ENCODE results near the gene GNG8.

DNA sequence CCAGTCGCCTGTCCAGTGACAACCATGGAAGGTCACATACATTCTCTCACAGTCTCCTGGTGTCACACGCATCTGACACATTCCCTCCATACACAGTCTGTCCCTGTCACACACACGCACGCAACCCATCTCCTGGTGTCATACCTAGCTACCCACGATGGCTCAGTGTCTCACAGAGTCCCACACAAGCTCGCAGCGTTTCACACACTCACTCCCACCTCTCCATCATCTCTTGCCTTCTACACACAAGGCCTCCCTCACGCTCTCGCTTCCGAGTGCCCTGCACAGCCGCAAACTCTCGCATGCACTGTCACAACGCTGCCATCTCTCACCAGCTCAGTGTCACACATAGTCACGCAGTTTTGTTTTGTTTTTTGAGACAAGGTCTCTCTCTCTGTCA is 1.2 kb upstream of the GNG8 start:
- no peak for TF ChIP-seq POLR2A (IDR thresholded peaks at IDR 0.05; ENCODE audit: insufficient read depth in 1 of 2, low read depth in 2 of 2, low read length in 2 of 2)
- no peak for TF ChIP-seq ZBTB8A (CRISPR knock-in tag; IDR thresholded peaks at IDR 0.05; ENCODE audit: borderline replicate concordance, low read depth)
- no peak for TF ChIP-seq KDM1A (CRISPR knock-in tag; IDR thresholded peaks at IDR 0.05)
- no peak for TF ChIP-seq JUND (CRISPR knock-in tag; IDR thresholded peaks at IDR 0.05)
- no peak for TF ChIP-seq HDAC6 (IDR thresholded peaks at IDR 0.05; ENCODE audit: low read depth, low read length)
- no peak for TF ChIP-seq EZH2 (conservative IDR thresholded peaks at IDR 0.05; ENCODE audit: low read depth, low read length)
- no peak for TF ChIP-seq TAF1 (CRISPR knock-in tag; IDR thresholded peaks at IDR 0.05)
